Hepatocyte (in vitro differentiated cells): ENCODE data around the gene PARP4. TPM values are rescaled to one million over a fixed set of nuclear protein-coding genes. Genes with fewer than 3 reads are reported as not detected.

Source experiments
- polyA plus RNA-seq: library from polyadenylated mRNA; unstranded; fragments of >200 nt; fragmentation: Nextera tagmentation; extraction: Ambion mirVana; gene quantifications from 2 replicates; pipeline ENCODE4 v1.2.1, GENCODE V29; 2016
- total RNA-seq: library from RNA; depleted of rRNA; stranded (reverse); fragments of >200 nt; gene quantifications from 2 replicates; pipeline ENCODE4 v1.2.3, GENCODE V29; 2014

Gene PARP4
- total and polyA plus RNA-seq, 2 experiments from 2014 or later: 21.6 to 49.5 TPM

Other genes starting within 250 kb of the PARP4 start
- not detected in 2 replicates for gene C1QTNF9, start 203.2 kb downstream of the PARP4 start, total RNA-seq
- not detected in 2 replicates for gene C1QTNF9, start 203.2 kb downstream of the PARP4 start, polyA plus RNA-seq
- gene ATP12A, start 167.6 kb upstream of the PARP4 start, total RNA-seq: 0.07 TPM in 1 of 2 replicates, not detected in the other
- 0.31 TPM in 1 of 2 replicates, not detected in the other for gene ATP12A, start 167.6 kb upstream of the PARP4 start, polyA plus RNA-seq